AG08396 (cell line): ENCODE measurements around the gene DNAJC12.
"Not testable (repeated sequence)": the region's sequence is repeated elsewhere in the genome, so short reads cannot be mapped to it uniquely, and the experiment has no call there.

Experiments
- DNase-seq: peaks from one replicate; pipeline ENCODE4 v3.0.0; 2012; ENCODE audit warnings: low spot score, mixed read lengths

DNAJC12 gene

DNA sequence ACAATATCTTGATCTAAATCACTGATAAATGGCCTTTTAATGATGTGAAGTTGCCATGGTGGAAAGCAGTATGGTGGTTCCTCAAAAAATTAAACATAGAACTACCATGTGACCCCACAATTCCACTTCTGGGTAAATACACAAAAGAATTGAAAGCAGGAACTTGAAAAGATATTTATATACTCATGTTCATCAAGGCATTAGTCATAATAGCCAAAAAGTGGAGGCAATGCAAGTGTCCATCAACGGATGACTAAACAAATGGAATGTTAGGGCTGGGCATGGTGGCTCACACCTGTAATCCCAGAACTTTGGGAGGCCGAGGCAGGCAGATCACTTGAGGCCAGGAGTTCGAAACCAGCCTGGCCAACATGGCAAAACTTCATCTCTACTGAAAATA lies 2.0 kb upstream of the DNAJC12 start:
- no peak for DNase-seq

DNA sequence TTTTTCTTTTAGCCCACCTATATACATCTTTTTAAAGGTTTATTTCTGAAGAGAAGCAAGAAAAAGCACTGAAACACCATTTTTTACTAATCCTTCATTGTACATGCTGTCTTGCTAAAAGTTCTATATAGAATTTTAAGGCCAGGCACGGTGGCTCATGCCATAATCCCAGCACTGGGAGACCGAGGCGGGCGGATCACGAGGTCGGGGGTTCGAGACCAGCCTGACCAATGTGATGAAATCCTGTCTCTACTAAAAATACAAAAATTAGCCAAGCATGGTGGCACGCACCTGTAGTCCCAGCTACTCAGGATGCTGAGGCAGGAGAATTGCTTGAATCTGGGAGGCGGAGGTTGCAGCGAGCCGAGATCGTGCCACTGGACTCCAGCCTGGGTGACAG lies 1.5 kb upstream of the DNAJC12 start:
- DNase-seq: not testable (repeated sequence)

DNA sequence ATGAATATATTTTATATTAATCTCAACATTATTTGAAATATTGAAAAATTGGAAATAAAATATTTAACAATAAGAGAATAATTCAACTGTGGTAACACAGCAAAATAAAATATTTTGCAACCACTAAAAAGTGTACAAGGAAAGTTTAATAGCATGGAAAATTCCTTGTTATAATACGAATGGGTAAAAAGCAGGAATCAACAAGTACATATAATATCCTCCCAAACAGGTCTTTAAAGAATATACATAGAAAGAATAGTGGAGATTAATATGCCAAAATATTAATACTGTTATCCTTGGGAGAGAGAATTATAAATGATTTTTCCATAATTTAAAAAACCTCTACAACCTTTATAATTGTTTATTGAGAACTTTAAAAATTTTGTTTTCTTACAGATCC lies 1.0 kb downstream of the DNAJC12 start:
- DNase-seq: no peak

DNA sequence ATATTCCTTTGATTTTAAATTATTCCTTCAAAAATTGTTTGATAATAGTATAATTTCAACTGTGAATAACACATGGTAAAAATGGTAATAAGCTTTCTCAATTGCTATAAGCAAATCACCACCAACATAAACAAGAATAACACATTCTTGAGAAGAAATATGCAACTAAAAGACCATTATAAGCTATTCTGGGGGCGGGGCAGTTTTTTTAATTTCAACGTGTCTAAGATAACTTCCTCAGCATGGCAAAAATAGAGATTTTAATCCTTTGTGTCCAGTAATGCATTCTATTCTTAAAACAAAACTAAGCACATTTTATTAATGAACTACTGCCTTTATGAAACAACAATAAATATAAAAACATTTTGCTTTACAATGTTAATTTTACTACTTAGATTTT lies 1.5 kb downstream of the DNAJC12 start:
- DNase-seq: no peak

DNA sequence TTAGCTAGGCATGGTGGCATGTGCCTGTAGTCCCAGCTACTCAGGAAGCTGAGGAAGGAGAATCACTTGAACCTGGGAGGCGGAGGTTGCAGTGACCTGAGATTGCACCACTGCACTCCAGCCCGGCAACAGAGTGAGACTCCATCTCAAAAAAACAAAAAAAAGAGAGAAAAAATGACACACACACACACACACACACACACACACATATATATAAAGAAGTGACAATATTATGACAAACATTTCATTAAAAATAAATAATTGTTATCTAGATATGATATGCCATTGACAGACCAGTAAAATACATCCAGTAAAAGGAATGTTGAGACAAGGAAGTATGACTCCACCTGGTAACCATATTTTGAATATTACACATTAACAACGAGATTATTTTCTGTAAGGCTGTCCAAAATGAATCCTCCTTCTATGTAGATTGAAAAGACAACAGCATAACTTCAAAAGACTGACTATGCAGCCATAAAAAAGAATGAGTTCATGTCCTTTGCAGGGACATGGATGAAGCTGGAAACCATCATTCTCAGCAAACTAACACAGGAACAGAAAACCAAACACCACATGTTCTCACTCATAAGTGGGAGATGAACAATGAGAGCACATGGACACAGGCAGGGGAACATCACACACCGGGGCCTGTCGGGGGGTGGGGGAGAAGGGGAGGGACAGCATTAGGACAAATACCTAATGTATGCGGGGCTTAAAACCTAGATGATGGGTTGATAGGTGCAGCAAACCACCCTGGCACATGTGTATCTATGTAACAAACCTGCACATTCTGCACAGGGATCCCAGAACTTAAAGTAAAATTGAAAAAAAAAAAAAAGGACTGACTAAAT lies 2.2 kb downstream of the DNAJC12 start:
- not testable (repeated sequence) for DNase-seq

DNA sequence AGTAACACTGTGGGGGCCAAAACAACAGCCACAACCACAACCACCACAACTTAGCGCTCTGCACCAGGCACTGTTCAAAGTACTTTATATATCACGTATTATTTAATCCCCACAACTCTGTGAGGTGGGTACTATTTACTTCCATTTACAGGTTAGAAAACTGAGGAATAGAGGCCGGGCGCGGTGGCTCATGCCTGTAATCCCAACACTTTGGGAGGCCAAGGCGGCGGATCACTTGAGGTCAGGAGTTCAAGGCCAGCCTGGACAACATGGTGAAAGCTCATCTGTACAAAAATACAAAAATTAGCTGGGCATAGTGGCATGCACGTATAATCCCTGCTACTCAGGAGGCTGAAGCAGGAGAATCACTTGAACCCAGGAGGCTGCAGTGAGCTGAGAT lies 3.6 kb downstream of the DNAJC12 start:
- DNase-seq: no peak

DNA sequence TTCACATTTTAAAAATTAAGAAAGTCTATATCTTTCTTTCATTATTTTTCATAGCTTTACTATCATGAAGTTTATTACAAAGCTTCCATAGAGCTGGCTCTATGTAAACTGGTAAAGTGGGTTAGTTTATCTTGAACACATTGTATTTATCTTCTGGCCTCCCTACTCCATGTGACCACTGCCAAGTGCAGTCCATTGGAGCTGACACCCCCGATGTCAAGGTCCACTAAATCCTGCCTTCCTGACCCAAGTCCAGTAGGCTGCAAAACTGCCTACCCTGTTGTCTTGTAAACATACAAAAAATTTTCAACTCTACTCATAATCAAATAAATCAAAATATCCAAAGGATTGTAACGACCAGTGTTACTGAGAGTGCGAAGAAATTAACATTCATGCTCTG lies 10.2 kb downstream of the DNAJC12 start:
- no peak for DNase-seq

DNA sequence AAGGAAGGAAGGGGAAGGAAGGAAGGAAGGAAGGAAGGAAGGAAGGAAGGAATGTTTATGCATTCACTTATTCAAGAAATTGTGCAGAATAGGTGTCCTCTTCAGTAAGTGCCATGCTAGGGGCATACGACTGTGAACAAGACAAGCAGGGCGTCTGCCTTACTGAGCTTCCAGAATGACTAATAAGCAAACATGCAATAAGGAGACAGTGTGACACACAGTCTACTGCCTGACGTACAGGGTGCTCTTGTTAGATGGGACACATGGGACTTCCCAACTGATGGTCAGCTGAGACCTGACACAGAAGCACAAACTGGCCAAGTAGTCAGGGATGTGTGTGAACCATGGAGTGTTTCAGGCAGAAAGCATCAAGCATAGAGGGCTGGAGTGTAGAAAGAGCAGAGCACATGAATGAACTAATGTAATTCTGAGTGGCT lies 18.2 kb downstream of the DNAJC12 start:
- DNase-seq: no peak

DNA sequence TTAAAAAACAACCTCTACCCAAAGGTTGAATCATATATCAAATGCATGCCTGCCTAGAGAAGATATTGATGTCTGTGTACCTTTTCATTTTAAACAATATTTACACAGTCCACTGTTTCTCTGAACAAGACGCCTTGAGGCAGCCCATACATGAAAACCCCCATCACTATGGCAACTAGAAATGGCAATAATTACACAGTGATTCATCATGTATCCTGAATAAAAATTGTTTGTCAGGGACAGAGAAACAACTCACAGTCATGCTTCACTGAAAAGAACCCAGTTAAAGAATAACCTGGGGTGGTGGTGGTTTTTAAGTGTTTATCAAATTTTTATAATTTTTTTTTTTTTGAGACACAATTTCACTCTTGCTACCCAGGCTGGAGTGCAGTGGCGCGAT lies 19.7 kb downstream of the DNAJC12 start:
- no peak for DNase-seq

DNA sequence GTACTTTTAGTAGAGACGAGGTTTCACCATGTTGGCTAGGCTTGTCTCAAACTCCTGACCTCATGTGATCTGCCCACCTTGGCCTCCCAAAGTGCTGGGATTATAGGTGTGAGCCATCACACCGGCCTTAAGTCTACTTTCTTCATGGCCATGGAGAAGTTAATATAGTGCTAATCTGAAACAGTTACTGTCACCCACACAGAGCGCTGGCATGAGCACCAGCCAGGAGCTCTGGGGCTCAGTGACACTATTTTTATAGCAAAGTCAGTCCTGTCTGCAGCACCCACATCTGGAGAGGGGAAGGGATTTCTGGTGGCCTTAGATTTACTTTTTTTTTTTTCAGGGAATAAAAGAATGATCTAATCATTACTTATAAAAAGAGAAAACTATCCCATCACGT lies 21.3 kb downstream of the DNAJC12 start:
- no peak for DNase-seq

DNA sequence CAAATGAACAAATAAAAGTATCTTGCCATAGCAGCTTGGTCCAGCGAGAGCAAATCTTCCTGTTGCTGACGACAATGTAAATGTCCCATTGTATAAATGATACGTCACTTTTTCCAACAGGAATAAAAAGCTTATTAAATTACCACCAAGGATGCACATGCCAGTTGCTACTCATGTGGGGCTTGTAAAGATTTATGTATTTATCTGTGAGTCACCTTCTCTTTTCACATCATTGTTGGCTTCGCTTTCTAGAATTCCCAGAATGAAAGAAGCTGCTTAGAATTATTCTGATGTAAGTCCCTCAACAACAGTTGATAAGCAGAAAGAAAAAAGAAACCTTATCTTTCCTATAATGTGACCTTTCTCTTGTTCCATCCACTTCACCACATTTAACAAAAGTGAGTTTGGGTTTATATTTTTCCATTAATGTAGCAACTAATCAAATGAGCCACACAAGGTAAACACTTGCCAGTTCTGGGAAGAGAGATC lies 22.4 kb downstream of the DNAJC12 start:
- no peak for DNase-seq

DNA sequence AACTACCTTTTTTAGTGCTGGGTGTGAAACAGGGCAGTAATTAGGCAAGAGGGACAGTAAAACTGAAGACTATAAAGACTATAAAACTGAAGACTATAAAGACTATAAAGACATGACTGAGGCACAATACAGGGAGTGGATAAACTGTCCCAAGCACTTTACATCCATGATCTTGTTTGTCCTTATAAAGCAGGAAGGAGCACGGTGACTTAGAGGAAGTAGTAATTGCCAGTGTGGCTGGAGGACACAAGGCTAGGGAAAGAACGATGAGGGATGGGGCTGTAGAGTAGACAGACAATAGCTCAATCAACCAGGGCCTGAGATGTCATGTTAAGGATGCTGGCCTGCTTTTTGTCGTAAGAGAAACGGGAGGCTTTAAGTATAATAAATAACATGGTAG lies 26.0 kb downstream of the DNAJC12 start:
- DNase-seq: no peak

DNA sequence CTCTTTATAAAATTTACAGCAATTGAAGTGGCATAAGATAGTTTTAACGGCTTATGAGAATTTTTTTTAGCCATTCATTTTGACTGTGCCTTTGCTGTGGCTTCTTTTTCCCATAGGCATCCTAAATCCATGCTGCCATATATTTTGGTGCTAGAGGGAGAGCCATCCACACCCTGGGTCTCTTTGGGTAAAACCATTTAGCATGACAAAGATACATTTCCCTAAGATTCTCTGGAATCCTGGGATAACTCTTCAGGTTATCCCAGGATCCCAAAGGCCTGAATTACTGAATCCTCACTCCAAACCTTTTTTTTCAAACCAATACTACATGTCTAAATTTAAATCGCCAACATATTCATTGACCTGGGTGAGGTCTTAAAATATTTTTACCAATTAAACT lies 28.9 kb downstream of the DNAJC12 start:
- no peak for DNase-seq

DNA sequence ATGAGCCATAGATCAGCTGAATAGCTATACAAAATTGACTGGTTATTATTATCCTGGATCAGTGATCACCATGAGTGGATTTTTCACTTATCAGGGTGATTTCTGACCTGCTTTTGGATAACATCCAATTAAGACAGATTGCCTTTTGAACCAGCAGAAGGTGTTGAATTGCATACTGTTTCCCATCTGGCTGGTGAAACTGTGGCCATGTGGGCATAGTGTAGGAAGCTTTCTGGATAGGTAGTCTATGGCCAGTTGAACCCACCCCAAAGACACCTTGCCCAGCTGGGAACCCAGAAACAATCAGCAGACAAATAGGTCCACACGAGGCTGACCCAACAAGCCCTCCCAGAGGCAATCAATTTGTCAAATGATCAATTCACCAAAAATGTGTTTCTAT lies 29.3 kb downstream of the DNAJC12 start:
- no peak for DNase-seq

DNA sequence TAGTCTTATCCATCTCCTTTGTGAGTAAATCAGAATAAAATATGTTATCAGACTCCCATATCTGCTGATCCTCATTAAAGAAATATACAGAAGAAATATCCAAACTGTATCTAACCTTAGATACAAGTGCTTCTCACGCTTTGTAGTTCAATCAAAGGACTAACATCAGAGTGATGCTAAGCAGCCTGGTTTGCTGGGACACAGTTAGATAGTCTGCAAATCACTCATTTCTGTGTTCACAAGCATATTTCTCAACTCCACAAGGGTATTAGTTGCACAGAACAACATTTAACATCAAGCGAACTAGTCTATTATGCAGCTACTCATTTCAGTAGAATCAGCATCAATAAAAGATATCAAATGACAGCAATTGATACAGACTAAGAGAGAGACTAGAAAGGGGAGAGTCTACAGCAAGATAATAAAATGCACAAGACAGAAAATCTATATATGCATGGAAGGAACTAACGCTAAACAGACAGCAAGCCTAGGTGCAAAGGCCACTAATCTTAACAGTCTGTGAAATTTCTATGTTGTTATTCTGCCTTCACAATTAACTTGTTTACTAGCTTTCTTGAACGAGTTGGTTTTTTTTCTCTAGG lies 30.0 kb downstream of the DNAJC12 start:
- no peak for DNase-seq

DNA sequence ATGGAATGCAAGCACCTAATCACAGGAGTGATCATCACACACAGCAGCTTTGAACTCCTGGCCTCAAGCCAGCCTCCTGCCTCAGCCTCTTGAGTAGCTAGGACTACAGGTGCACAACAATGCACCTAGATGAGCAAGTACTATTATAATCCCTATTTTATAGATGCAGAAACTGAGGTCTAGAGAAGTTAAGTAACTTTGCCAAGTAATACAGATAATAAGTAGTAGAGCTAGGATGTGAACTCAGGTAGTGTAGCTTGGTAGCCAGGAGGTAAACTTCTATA lies 33.7 kb downstream of the DNAJC12 start:
- DNase-seq: no peak

DNA sequence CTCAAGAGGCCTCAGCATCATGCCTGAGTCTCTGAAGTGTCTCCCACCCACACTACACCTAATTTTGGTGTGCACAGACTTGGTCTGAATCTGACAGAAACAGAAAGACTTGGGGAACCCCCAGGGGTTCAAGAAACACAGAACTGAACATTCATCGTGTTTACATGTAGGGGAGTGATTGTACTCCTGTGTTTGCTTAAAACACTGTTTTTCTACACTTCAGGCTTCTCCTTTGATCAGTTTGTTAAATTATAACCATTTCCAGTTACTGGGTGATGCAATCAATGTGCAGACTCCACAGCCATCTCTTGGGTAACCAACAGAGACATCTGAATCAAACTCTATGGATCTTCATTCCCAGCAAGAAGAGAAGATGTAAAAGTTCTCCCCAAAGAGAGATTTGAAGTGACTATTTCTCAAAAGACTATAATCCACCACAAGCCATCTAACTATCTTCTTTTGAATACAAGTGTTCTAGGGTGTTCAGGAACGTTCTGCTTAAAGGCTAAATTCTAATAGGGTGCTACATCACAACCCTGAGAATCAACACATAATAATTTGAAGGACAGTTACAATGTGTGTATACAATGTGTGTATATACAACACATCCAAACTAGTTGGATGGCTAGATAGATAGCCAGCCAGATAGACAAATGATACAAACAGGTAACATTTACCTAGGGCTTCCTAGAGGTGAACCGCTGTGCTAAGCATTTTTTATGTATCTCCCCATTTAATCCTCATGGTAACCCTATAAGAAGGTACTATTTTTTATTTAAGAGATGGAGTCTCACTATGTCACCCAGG lies 34.2 kb downstream of the DNAJC12 start:
- no peak for DNase-seq

DNA sequence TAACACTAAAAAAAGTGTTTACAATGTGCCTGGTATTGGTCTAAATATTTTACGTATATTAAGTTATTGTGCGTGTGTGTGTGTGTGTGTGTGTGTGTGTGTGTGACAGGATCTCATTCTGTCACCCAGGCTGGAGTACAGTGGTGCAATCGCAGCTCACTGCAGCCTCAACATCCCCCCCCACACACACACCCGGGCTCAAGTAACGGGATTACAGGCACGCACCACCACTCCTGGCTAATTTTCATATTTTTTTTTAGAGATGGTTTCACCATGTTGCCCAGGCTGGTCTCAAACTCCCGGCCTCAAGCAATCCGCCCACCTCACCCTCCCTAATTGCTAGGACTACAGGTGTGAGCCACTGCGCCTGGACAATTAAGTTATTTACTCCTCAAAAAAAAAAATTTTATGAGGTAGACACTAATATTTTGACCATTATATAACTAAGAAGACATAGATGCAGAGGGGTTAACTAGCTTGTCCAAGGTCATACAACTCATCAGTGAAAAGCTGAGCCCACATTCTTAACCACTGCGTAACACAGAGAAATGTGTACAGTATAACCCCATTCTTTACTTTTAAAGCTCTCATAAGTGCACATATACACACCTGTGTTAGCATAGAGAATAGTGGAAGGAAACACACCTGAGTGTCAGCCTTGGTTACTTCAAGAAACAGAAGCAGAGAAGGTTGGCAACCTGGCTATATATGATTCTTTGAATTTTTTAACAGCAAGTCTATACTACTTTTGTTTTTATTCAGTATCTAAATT lies 35.0 kb downstream of the DNAJC12 start:
- no peak for DNase-seq

DNA sequence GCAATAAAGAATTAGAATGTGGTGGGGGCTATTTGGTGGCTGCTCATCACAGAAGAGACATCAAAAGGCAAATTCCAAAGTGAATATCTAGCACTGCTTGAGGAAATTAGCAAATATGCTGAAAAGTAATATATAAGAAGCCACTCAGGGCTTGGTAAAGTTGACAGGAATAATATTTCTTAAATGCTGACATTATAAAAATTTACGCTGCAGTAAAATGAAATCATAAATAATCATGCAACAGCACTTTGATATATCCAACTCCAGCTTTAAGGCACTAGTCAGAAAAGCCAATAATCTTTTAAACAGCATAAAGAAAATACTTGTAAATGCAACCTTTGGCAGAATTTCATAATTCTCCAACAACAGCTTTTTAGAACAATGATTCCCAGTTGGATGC lies 36.9 kb downstream of the DNAJC12 start:
- DNase-seq: no peak

DNA sequence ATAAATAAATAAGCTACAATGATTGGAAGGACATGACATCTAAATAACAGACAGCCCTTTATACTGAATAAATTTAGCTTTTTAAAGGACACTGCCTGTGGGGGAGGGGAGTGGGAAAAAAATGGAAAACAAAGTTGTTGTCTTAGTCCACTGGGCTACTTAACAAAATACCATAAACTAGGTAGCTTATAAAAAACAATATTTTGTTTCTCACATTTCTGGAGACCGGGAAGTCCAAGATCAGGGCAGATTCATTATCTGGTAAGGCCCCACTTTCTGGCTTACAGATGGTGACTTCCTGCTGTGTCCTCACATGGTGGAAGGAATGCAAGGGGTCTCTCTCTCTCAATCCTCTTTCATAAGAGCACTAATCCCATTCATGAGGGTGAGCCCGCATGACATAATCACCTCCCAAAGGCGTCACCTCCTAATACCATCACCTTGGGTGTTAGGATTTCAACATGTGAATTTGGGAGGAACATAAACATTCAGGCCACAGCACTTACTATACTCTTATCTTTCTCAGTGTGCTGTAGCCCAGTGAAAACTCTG lies 43.0 kb downstream of the DNAJC12 start:
- no peak for DNase-seq

DNA sequence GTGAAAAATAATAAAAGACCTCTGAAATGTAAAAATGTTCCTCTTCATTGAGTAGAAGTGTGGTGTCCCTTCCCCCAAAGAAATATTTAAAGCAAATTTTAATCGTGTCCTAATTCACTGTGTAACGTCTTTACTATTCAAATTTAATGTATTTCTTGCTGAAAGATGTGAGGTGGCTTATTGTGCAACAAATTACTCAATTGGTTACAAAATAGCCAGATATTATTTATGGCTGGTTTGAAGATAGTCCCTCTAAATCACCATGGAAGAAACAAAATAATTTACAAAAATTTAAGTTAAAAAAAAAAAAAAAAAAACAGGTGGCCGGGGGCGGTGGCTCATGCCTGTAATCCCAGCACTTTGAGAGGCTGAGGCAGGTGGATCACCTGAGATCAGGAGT lies 43.7 kb downstream of the DNAJC12 start:
- DNase-seq: no peak

DNA sequence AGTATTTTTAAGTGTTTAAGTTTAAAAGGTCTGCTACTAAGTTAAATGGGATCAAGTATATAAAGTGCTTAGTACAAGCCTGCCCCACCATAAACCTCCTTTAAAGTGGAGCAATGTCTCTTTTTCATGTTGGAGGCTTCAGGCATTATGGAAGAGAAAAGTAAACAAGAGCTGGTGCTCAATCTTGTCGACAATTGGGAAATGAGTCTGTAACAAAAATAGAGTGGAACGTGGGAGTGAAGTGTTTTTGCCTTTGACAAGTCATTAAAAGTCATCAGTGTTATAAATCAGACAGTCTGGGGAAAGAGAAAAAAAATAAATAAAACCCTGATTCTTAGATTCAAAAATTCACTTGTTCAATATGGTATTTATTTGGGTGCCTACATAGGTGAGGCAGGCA lies 44.7 kb downstream of the DNAJC12 start:
- DNase-seq: no peak
